ENCODE results near the gene HOXD4. TPM values are rescaled to one million over a fixed set of nuclear protein-coding genes. Genes with fewer than 3 reads are reported as not detected.

HOXD4 gene
- total and polyA plus RNA-seq, 2 donors: 0.09 to 1.0 TPM

DNA sequence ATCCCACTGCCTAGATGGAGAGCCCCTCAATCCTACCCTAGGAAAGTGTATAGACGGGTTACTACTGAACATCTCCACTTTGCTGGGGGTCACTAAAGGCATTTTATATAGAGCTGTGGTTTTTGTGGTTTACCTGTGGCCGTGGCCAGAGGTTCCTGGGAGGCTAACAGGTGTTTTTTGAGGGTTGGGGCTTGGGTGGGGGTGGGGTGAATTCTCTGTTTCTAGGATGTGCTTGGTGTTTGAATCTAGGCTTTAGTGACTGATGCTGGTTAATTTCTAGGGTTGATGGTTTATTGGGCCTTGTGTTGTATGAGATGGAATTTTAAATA, 14.1 kb upstream of the HOXD4 start:
- no peak overlapping the region for H3K4me3 ChIP-seq (ENCODE audit: low read length in 2 of 2)
- peaks cover 94 to 100% of the 10 kb centered on the region in 2 donors for H3K27me3 ChIP-seq (ENCODE audit: control insufficient read depth in 2 of 2, insufficient read depth in 1 of 2, low read length in 1 of 2)
- H3K36me3 ChIP-seq (ENCODE audit: control insufficient read depth in 2 of 2, insufficient read depth in 2 of 2, low read length in 1 of 2): no peaks in the 10 kb centered on the region
- peaks cover 2 to 30% of the 10 kb centered on the region in 2 donors for H3K4me1 ChIP-seq (ENCODE audit: control insufficient read depth in 2 of 2, insufficient read depth in 2 of 2, low read length in 2 of 2)
- WGBS: 17% methylated on average over 2 of the region's 2 CpGs
- no peak overlapping the region for H3K27ac ChIP-seq (ENCODE audit: low read depth in 1 of 2, low read length in 1 of 2)
- peaks cover 1 to 17% of the 10 kb centered on the region in 2 donors for H3K9me3 ChIP-seq (ENCODE audit: control insufficient read depth in 2 of 2, insufficient read depth in 1 of 2, low read length in 1 of 2)
- DNase-seq (ENCODE audit: low read depth in 6 of 9, low spot score in 9 of 9): no peak

DNA sequence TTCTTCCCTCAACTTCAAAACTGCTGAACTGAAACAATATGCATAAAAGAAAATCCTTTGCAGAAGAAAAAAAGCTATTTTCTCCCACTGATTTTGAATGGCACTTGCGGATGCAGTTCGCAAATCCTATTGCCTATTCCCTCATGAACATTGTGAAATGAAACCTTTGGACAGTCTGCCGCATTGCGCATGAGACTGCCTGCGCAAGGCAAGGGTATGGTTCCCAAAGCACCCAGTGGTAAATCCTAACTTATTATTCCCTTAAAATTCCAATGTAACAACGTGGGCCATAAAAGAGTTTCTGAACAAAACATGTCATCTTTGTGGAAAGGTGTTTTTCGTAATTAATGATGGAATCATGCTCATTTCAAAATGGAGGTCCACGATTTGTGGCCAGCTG, 13.4 kb upstream of the HOXD4 start:
- H3K36me3 ChIP-seq (ENCODE audit: control insufficient read depth in 2 of 2, insufficient read depth in 2 of 2, low read length in 1 of 2): no peaks in the 10 kb centered on the region
- peaks cover 89 to 100% of the 10 kb centered on the region in 2 donors for H3K27me3 ChIP-seq (ENCODE audit: control insufficient read depth in 2 of 2, insufficient read depth in 1 of 2, low read length in 1 of 2)
- 49% methylated on average over 8 of the region's 8 CpGs for WGBS
- peaks cover 1 to 17% of the 10 kb centered on the region in 2 donors for H3K9me3 ChIP-seq (ENCODE audit: control insufficient read depth in 2 of 2, insufficient read depth in 1 of 2, low read length in 1 of 2)
- no peak for DNase-seq (ENCODE audit: low read depth in 6 of 9, low spot score in 9 of 9)
- H3K4me1 ChIP-seq (ENCODE audit: control insufficient read depth in 2 of 2, insufficient read depth in 2 of 2, low read length in 2 of 2): peaks cover 2 to 26% of the 10 kb centered on the region in 2 donors
- no peak overlapping the region for H3K27ac ChIP-seq (ENCODE audit: low read depth in 1 of 2, low read length in 1 of 2)
- no peak overlapping the region for H3K4me3 ChIP-seq (ENCODE audit: low read length in 2 of 2)

DNA sequence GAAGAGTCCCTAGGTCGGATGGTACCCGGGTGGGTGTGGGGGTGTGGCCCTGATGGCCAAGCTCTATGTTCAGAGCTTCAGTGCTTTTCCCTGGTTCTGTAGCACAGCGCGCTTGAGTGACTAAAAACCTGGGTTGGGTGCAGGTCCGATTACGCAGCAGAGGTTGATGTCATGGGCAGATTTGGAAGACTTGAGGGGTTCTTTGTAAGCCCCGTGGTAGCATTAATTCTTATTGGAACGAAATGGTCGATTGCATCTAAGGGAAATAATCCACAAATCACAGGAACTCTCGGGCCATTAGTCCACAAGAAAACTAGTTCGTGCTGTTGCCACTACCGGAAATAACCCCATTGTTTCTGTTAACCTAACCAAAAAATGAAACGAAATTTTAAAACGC, 12.8 kb upstream of the HOXD4 start:
- Histone ChIP-seq H3K36me3 (ENCODE audit: control insufficient read depth in 2 of 2, insufficient read depth in 2 of 2, low read length in 1 of 2) (no peaks in the 10 kb centered on the region), H3K27me3 (ENCODE audit: control insufficient read depth in 2 of 2, insufficient read depth in 1 of 2, low read length in 1 of 2) (peaks cover 89 to 100% of the 10 kb centered on the region in 2 donors), H3K4me1 (ENCODE audit: control insufficient read depth in 2 of 2, insufficient read depth in 2 of 2, low read length in 2 of 2) (peaks cover 2 to 26% of the 10 kb centered on the region in 2 donors), H3K4me3 (ENCODE audit: low read length in 2 of 2) (peak overlapping the region in 1 of 2 donors; percentile 18), H3K9me3 (ENCODE audit: control insufficient read depth in 2 of 2, insufficient read depth in 1 of 2, low read length in 1 of 2) (peaks cover 1 to 17% of the 10 kb centered on the region in 2 donors), H3K27ac (ENCODE audit: low read depth in 1 of 2, low read length in 1 of 2) (no peak overlapping the region)
- WGBS: 12% methylated on average over 14 of the region's 14 CpGs
- DNase-seq (ENCODE audit: low read depth in 6 of 9, low spot score in 9 of 9): no peak

DNA sequence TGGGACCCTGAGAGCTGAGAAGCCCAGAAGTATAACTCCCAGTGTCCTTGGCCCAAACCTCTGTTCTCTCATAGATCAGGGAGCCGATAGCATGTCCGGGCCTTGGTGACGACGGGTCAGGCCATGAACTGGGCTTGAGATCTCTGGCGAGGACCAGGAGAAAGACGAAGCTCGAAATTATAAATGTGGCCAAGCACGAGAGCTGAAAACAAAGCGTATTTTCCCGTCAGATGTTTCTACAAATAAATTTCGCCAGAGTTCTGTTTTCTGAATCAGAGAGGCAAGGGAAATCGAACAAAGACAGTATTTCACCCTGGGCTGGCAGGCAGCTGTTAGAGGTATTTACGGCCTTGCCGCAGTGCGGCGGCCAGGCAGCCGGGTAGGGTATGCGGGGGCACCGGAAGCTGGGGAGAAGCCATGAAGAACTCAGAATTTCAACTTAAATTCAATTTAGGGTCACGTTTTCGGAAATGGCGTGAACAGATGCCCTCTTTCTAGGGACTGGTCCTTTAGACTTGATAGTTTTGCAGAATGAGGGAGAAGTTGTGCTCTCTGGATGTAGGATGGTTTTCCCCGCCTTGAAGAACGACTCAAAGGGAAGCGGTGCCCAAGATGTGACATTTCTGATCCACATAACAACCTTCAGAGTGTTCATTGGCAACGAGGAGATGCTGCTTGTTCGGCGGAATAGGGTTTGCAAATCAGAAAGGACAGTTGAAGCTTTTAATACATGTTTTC, 12.3 kb upstream of the HOXD4 start:
- WGBS: 9% methylated on average over 28 of the region's 28 CpGs
- peaks cover 2 to 26% of the 10 kb centered on the region in 2 donors for H3K4me1 ChIP-seq (ENCODE audit: control insufficient read depth in 2 of 2, insufficient read depth in 2 of 2, low read length in 2 of 2)
- H3K27me3 ChIP-seq (ENCODE audit: control insufficient read depth in 2 of 2, insufficient read depth in 1 of 2, low read length in 1 of 2): peaks cover 89 to 99% of the 10 kb centered on the region in 2 donors
- DNase-seq (ENCODE audit: low read depth in 6 of 9, low spot score in 9 of 9): peak in 1 of 9 donors; percentile 34
- peak overlapping the region; percentile 18 to 30 for H3K27ac ChIP-seq (ENCODE audit: low read depth in 1 of 2, low read length in 1 of 2)
- no peaks in the 10 kb centered on the region for H3K36me3 ChIP-seq (ENCODE audit: control insufficient read depth in 2 of 2, insufficient read depth in 2 of 2, low read length in 1 of 2)
- H3K9me3 ChIP-seq (ENCODE audit: control insufficient read depth in 2 of 2, insufficient read depth in 1 of 2, low read length in 1 of 2): peaks cover 1 to 17% of the 10 kb centered on the region in 2 donors
- peak overlapping the region in 1 of 2 donors; percentile 18 for H3K4me3 ChIP-seq (ENCODE audit: low read length in 2 of 2)

DNA sequence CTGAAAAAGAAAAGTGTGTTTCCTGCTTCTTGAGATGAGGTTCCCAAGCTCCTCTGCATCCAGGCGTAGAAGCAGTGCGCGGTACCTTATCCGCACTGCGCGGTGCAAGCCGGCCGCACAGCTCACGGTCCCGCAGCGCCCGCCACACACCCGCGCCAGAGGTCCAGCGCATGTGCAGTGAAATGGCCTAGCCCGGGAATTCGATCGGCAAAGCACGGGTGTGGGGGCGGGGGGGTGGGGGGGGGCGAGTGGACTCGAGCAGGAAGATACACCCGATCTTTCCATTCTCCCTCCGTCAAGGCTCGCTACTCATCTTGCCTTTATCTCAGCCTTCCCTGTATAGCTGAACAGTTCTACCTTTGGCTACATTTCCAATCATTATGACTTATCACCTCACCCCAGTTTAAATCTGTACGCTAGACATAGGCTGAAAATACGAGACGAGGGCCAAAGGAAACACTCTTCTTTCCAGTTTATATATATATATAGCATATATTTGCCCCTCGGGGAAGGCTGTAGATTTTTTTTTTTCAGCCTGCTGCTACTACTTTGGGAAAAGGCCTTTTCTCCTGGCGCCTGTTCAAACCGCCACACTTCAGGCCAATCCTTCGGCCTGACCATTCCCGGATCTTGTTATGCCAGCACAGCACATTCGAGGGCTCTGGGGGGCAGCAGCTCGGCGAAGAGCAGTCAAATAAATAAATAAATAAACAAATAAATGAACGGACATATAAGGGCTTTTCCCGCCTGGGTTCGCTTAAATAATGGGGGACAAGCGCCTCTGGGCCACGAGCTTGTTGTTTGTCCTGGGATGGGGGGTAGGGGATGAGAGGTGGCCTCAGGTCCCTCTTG, 11.5 kb upstream of the HOXD4 start:
- 11% methylated on average over 41 of the region's 41 CpGs for WGBS
- H3K4me1 ChIP-seq (ENCODE audit: control insufficient read depth in 2 of 2, insufficient read depth in 2 of 2, low read length in 2 of 2): peaks cover 2 to 26% of the 10 kb centered on the region in 2 donors
- peak overlapping the region in 1 of 2 donors; percentile 43 for H3K4me3 ChIP-seq (ENCODE audit: low read length in 2 of 2)
- H3K36me3 ChIP-seq (ENCODE audit: control insufficient read depth in 2 of 2, insufficient read depth in 2 of 2, low read length in 1 of 2): no peaks in the 10 kb centered on the region
- H3K9me3 ChIP-seq (ENCODE audit: control insufficient read depth in 2 of 2, insufficient read depth in 1 of 2, low read length in 1 of 2): peaks cover 1 to 17% of the 10 kb centered on the region in 2 donors
- H3K27ac ChIP-seq (ENCODE audit: low read depth in 1 of 2, low read length in 1 of 2): no peak overlapping the region
- no peak for DNase-seq (ENCODE audit: low read depth in 6 of 9, low spot score in 9 of 9)
- peaks cover 84 to 97% of the 10 kb centered on the region in 2 donors for H3K27me3 ChIP-seq (ENCODE audit: control insufficient read depth in 2 of 2, insufficient read depth in 1 of 2, low read length in 1 of 2)

DNA sequence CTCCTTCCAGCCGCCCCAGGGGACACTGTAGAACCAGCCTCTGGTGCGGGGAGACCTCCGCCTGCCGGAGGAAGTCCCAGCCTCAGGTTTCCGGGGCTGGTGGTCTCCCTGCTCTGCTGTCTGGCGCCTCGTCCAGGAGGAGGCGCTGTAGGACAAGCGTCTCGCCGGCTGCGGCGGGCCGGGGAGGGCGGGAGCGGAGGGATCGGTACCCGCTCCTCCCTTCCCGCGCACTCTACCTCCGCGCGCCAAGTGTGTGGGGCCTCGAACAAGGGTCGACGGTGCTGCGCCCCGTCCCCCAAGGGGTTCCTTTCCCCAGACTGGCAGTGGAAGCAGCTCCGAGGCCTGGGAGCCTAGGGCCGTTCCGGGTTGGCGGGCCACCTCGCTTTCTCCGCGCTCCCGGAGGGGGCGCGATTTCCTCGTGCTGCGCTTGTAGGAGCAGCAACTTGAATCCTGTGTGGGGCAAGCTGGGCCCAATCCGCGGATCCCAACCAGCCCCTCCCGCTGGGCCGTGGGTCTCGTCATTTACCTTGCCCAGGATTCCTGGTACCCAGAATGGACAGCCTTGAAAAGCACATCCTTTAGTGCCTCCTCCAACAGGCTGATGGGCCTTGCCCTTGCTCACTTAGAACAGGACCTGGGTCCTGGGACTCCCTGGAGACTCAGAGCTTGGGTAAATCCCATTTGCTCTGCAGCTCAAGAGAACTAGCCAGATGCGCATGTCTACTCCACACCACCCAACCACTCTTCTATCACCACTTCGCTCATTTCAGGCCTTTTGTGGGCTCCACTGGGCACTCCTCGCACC, 10.6 kb upstream of the HOXD4 start:
- Histone ChIP-seq H3K27ac (ENCODE audit: low read depth in 1 of 2, low read length in 1 of 2) (no peak overlapping the region), H3K9me3 (ENCODE audit: control insufficient read depth in 2 of 2, insufficient read depth in 1 of 2, low read length in 1 of 2) (peaks cover 1 to 17% of the 10 kb centered on the region in 2 donors), H3K4me1 (ENCODE audit: control insufficient read depth in 2 of 2, insufficient read depth in 2 of 2, low read length in 2 of 2) (peaks cover 2 to 26% of the 10 kb centered on the region in 2 donors), H3K27me3 (ENCODE audit: control insufficient read depth in 2 of 2, insufficient read depth in 1 of 2, low read length in 1 of 2) (peaks cover 82 to 97% of the 10 kb centered on the region in 2 donors), H3K36me3 (ENCODE audit: control insufficient read depth in 2 of 2, insufficient read depth in 2 of 2, low read length in 1 of 2) (no peaks in the 10 kb centered on the region), H3K4me3 (ENCODE audit: low read length in 2 of 2) (peak overlapping the region; percentile 36 to 43)
- WGBS: 7% methylated on average over 48 of the region's 48 CpGs
- DNase-seq (ENCODE audit: low read depth in 6 of 9, low spot score in 9 of 9): peak; percentile 27 to 91 (median 82)

DNA sequence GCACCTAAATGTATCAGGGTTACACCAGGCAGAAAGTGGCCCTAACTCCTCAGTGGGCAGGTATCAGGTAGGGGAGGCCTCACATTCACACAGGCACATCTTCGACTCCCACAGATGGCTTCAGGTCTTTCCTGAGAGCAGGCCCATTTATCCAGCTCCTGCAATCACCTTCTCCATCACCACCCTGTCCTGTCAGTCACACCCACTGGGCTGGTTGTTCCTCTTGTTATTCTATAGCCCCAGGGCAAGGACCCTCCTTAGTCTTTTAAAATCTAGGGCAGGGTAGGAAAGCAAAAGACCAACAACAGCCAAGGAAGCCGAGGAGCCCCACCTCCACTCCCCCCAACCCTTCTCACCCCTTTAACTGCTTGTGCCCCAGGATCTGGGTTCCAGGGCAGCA, 9.1 kb upstream of the HOXD4 start:
- Histone ChIP-seq H3K27ac (ENCODE audit: low read depth in 1 of 2, low read length in 1 of 2) (no peak overlapping the region), H3K4me1 (ENCODE audit: control insufficient read depth in 2 of 2, insufficient read depth in 2 of 2, low read length in 2 of 2) (peaks cover 2 to 22% of the 10 kb centered on the region in 2 donors), H3K4me3 (ENCODE audit: low read length in 2 of 2) (no peak overlapping the region), H3K27me3 (ENCODE audit: control insufficient read depth in 2 of 2, insufficient read depth in 1 of 2, low read length in 1 of 2) (peaks cover 84 to 97% of the 10 kb centered on the region in 2 donors), H3K9me3 (ENCODE audit: control insufficient read depth in 2 of 2, insufficient read depth in 1 of 2, low read length in 1 of 2) (peaks cover 1 to 17% of the 10 kb centered on the region in 2 donors), H3K36me3 (ENCODE audit: control insufficient read depth in 2 of 2, insufficient read depth in 2 of 2, low read length in 1 of 2) (no peaks in the 10 kb centered on the region)
- WGBS: 95% methylated on average over 2 of the region's 2 CpGs
- DNase-seq (ENCODE audit: low read depth in 6 of 9, low spot score in 9 of 9): no peak

DNA sequence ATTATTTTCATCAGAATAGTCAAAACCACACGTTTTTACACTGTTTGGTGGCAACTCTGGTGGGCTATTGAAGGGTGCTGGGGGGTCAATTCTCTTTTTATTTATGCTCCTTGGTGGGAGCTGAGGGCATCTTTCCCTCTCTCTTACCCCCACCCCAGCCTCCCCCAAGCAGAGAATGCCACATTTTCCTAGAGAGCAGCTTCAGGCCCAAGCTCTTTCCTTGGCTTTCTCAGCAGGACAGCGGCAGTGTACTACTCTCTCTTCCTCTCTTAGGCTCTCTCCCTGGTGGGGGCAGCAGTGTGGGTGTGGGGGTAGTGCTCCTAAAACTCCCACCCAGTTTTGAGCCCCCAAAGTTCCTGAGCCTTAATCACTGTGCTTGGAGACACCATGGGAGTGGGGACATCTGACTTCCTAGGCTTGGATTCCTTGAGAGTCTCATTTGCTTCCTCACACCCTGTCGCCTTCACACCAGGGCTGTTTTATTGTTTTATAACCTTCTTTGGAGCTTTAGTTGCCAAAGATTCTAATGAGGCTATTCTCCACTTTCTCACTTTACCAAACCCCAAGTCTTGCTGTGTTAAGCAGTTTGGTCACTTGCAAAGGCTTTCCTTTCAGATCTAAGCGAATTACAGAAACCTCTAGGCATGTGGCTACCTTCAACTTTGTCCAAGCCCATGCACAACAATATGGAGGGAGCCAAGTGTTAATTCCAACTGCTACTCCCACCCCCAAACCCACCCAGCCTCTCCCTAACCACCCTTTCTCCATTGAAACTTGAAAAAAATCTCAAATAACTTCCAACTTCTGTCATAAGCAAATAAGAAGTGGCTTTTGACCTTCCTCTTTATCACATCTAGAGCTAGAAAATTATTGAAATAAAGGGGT, 6.0 kb upstream of the HOXD4 start:
- no peak for DNase-seq (ENCODE audit: low read depth in 6 of 9, low spot score in 9 of 9)
- Histone ChIP-seq H3K4me1 (ENCODE audit: control insufficient read depth in 2 of 2, insufficient read depth in 2 of 2, low read length in 2 of 2) (peaks cover 2 to 7% of the 10 kb centered on the region in 2 donors), H3K27ac (ENCODE audit: low read depth in 1 of 2, low read length in 1 of 2) (no peak overlapping the region), H3K27me3 (ENCODE audit: control insufficient read depth in 2 of 2, insufficient read depth in 1 of 2, low read length in 1 of 2) (peaks cover 84 to 97% of the 10 kb centered on the region in 2 donors), H3K9me3 (ENCODE audit: control insufficient read depth in 2 of 2, insufficient read depth in 1 of 2, low read length in 1 of 2) (peaks cover 1 to 12% of the 10 kb centered on the region in 2 donors), H3K36me3 (ENCODE audit: control insufficient read depth in 2 of 2, insufficient read depth in 2 of 2, low read length in 1 of 2) (no peaks in the 10 kb centered on the region), H3K4me3 (ENCODE audit: low read length in 2 of 2) (no peak overlapping the region)
- WGBS: 48% methylated on average over 4 of the region's 4 CpGs

Measured in thymus (tissue), 11 donors.